Activated T-helper 2 cell treated with anti-CD3 and anti-CD28 coated beads, Interferon-gamma antibody, Interleukin-2, Interleukin-4, amounts not matched to agents 10 μg/mL and 5 μg/mL and 100 μg/mL, durations not matched to agents 14 hours and 24 hours and 36 hours (primary cell): ENCODE results near the gene NOL11. TPM values are rescaled to one million over a fixed set of nuclear protein-coding genes. Genes with fewer than 3 reads are reported as not detected.
A peak's percentile ranks its signal among the peaks of the same experiment; 100 is the strongest.
"Not testable (repeated sequence)": the region's sequence is repeated elsewhere in the genome, so short reads cannot be mapped to it uniquely, and the experiment has no call there.

Source experiments
- DNase-seq: peaks from one replicate; pipeline ENCODE4 v3.0.0; 2021; ENCODE audit warnings: low spot score
- H3K27ac Mint-ChIP-seq: one replicate; pipeline ENCODE4 v1.8.0; 2021; ENCODE audit warnings: mixed read lengths
- H3K27me3 Mint-ChIP-seq: one replicate; pipeline ENCODE4 v1.8.0; 2021; ENCODE audit warnings: low read depth, mixed read lengths
- H3K36me3 Mint-ChIP-seq: one replicate; pipeline ENCODE4 v1.8.0; 2021; ENCODE audit warnings: low read depth, mixed read lengths
- H3K4me1 Mint-ChIP-seq: one replicate; pipeline ENCODE4 v1.8.0; 2021; ENCODE audit warnings: low read depth, mixed read lengths
- H3K4me3 Mint-ChIP-seq: one replicate; pipeline ENCODE4 v1.8.0; 2021; ENCODE audit warnings: low read depth, mild to moderate bottlenecking, moderate library complexity, mixed read lengths
- H3K9me3 Mint-ChIP-seq: one replicate; pipeline ENCODE4 v1.8.0; 2021; ENCODE audit warnings: mixed read lengths
- intact Hi-C: fragments of 100-400 bp; cut with micrococcal nuclease; formaldehyde crosslinking; loops from one replicate; pipeline ENCODE4 v1.15.1; 2023
- total RNA-seq: library from RNA; stranded (reverse); gene quantifications from 2 replicates; pipeline ENCODE4 v1.2.3, GENCODE V29; 2022

NOL11 gene
- total RNA-seq, 1 donor from 2014 or later, result 96.2 TPM

DNA sequence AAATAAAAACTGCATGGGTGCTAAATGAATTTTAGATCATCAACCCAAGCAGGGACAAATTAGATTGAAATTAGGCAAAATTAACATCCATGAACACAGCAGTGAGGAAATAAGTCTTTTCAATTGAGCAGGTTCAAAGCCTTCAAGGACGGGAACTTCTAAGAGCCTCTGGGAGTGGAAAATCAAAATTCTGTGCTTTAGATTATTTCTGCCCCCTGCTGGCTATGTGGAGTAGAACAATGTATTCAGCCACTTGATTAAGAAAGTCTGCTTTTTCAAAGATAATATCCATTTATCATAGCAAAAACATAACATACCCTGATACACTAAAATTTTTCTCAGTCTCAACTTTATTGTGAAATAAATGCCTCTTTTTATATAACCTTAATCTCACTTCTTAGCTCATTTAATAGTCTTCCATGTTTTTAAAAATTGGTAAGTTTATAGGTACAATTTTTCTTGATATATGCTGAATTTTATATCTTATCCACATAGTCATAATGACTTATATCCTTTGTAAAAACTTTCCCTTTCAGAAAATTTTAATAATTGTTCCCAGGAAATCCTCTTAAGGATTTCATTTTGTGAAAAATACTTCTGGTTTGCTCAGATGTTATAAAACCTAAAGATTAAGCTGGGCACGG is 28.1 kb upstream of the NOL11 start:
- DNase-seq, result peak; percentile 23
- Mint-ChIP-seq H3K4me3 (no peak overlapping the region), H3K9me3 (no peaks in the 10 kb centered on the region), H3K4me1 (peaks cover 3% of the 10 kb centered on the region), H3K27ac (no peak overlapping the region), H3K27me3 (no peaks in the 10 kb centered on the region), H3K36me3 (no peaks in the 10 kb centered on the region)
- intact Hi-C loops, result loop anchor here (1.0 kb wide), 2 partner anchors 214 to 315 kb away; no protein-coding TSS in a partner anchor

DNA sequence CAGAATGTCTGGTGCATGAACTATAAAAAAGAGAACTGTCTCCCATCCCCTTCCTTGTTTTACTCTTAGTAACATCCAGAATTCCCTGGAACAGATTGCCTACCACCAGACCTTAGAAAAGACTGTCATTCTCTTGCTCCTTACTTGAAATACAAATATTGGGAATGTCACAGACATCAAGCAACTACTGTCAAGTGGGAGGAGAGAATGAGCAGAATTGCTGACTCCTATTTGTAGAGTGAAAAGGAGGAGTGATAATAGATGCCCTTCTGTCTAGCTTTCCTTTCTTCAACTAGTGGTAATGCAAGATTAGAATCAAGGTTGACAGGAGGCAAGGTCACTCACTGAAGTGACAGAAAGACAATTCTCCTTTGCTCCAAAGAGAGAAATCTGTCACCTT is 23.9 kb upstream of the NOL11 start:
- intact Hi-C loops, result no loop called here
- Mint-ChIP-seq H3K4me1 (peaks cover 3% of the 10 kb centered on the region), H3K27me3 (peaks cover 5% of the 10 kb centered on the region), H3K36me3 (no peaks in the 10 kb centered on the region), H3K9me3 (no peaks in the 10 kb centered on the region), H3K4me3 (no peak overlapping the region), H3K27ac (no peak overlapping the region)
- DNase-seq, result no peak

DNA sequence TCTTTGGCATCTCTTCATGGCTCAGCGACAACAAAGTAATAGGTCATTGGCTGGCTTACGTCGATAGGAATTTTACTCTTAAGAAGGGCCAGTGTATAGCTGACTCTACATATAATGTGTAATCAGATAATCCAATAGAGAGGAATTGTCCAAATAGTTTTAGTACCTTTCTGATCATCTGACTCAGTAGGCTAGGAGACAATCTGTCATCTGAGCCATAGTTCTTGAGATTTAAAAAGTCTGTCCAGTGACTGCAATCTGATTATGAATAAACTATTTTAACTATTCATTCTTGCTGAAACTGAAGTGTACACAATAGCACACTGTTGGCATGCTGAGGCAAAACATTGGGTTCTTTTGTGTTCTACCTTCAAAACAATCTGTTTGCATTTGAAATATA is 21.4 kb upstream of the NOL11 start:
- H3K36me3 Mint-ChIP-seq, result no peaks in the 10 kb centered on the region
- intact Hi-C loops, result no loop called here
- DNase-seq, result no peak

DNA sequence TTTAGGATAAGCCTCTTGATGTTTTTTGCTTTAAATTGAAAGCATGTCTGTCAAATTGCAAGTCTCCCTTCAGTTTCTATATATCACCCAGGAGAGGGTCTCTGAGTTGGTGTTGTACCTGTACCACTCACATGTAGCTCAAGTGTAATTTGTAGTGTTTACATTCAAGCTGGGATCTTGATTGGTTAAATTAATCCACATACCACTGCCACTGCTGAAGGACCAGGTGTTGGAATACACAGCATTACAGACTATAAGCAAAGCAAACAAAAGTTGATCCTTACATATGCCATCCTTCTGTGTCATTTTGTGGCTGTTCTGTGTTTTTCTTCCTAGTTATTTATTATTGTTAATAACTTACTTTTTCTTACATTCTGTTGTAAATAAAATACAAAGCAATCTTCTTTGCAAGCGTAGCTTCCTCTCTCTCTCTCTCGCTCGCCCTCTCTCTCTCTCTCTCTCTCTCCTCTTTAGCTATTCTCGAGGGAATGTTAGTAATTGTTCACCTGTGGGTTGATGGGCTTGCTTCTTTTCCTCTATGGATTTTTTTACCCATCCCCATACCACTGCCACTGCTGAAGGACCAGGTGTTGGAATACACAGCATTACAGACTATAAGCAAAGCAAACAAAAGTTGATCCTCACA is 20.8 kb upstream of the NOL11 start:
- Mint-ChIP-seq H3K4me1 (no peaks in the 10 kb centered on the region), H3K4me3 (no peak overlapping the region), H3K9me3 (no peaks in the 10 kb centered on the region), H3K36me3 (no peaks in the 10 kb centered on the region), H3K27ac (no peak overlapping the region), H3K27me3 (peaks cover 8% of the 10 kb centered on the region)
- DNase-seq, result no peak
- intact Hi-C loops, result no loop called here

More for the DNA sequence above, 21.4 kb upstream of the NOL11 start:
- H3K27ac Mint-ChIP-seq, result no peak overlapping the region
- peaks cover 8% of the 10 kb centered on the region for H3K27me3 Mint-ChIP-seq
- H3K4me1 Mint-ChIP-seq, result no peaks in the 10 kb centered on the region
- H3K9me3 Mint-ChIP-seq, result no peaks in the 10 kb centered on the region
- no peak overlapping the region for H3K4me3 Mint-ChIP-seq

DNA sequence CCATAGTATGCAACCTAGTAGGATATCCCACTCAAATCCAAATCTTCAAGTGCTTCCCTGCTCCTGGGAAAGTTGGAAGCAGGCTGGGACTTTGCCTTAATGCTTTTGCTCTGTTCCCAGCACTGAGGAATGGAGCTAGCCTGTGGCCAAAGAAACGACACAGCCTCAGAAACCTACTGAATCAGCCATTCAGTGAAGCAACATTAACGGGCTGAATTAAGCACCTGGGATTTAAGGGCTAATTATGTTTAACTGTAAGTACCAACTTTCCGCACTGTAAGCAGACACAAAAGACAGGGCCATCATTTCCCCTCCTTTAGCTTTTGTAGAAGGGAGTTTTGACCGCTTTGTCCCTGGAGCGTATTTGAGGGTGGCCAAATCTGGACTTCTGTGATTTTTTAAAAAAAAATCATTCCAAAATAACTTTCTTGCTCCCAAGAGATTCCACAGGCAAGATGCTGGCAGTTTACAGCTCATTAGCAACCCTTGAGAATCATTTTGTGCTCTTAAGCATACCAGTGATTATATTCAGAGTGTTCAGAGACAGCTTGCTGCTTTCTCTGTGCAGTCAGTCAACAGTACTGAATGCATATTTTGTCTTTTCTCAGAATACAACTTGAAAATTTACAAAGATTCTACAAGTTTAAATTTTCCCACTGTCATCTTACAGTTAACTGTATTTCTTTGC is 17.6 kb upstream of the NOL11 start:
- peaks cover 8% of the 10 kb centered on the region for H3K27me3 Mint-ChIP-seq
- no peaks in the 10 kb centered on the region for H3K36me3 Mint-ChIP-seq
- H3K27ac Mint-ChIP-seq, result no peak overlapping the region

DNA sequence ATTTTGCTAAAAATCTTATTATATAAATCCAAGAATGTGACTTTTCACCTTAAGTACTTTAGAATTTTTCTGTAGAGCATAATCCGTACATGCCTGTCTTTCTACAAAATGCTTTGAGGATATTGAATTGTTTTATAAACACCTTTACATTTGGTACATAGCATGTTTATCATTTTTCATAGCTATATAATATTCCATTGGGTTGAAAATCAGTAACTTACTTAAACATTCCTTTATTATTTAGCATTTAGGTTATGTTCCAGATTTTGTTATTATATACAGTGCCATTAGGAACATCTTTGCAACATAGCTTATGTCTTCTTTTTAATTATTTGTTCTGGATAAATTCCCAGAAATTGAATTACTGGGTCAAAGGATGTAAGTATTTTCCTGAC is 17.0 kb upstream of the NOL11 start:
- H3K9me3 Mint-ChIP-seq, result no peaks in the 10 kb centered on the region
- intact Hi-C loops, result no loop called here
- no peak overlapping the region for H3K4me3 Mint-ChIP-seq
- peaks cover 8% of the 10 kb centered on the region for H3K27me3 Mint-ChIP-seq
- H3K27ac Mint-ChIP-seq, result no peak overlapping the region
- H3K36me3 Mint-ChIP-seq, result no peaks in the 10 kb centered on the region
- no peaks in the 10 kb centered on the region for H3K4me1 Mint-ChIP-seq
- DNase-seq, result no peak

More for the DNA sequence above, 17.6 kb upstream of the NOL11 start:
- Mint-ChIP-seq H3K4me1 (no peaks in the 10 kb centered on the region), H3K4me3 (no peak overlapping the region), H3K9me3 (no peaks in the 10 kb centered on the region)
- intact Hi-C loops, result no loop called here
- DNase-seq, result no peak

DNA sequence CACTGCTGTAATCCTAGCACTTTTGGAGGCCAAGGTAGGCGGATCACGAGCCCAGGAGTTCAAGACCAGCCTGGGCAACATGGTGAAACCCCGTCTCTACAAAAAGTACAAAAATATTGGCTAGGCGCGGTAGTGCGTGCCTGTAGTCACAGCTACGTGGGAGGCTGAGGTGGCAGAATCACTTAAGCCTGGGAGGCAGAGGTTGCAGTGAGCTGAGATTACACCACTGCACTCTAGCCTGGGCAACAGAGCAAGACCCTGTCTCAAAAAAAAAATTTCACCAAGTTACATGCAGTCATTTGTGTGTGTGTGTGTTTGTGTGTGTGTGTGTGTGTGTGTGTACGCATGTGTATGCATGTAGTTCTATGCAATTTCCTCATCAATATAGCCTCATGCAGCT is 14.9 kb upstream of the NOL11 start:
- H3K36me3 Mint-ChIP-seq, H3K27me3 Mint-ChIP-seq, H3K4me3 Mint-ChIP-seq, intact Hi-C loops, H3K27ac Mint-ChIP-seq, H3K4me1 Mint-ChIP-seq, DNase-seq, H3K9me3 Mint-ChIP-seq: not testable (repeated sequence)

DNA sequence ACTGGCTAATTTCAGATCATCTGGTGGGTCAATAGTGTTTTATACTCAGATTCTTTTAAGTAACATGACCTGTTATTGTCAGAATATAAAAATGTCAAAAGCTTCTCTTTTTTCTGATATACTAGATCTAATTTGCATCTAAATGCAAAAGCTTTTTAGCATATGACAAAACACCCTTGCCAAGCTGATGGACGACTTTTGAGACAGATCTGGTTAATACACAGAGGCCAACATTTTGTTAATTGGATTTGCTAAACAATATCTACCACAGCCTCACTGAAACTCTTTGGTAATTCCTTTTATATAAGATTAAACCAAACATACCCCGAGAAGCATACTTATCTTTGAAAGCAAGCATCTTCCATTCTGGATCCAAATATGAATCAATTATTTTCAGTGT is 10.3 kb upstream of the NOL11 start:
- H3K4me3 Mint-ChIP-seq, result no peak overlapping the region
- H3K36me3 Mint-ChIP-seq, result no peaks in the 10 kb centered on the region
- H3K4me1 Mint-ChIP-seq, result no peaks in the 10 kb centered on the region
- H3K9me3 Mint-ChIP-seq, result no peaks in the 10 kb centered on the region
- H3K27me3 Mint-ChIP-seq, result peaks cover 3% of the 10 kb centered on the region
- H3K27ac Mint-ChIP-seq, result no peak overlapping the region
- intact Hi-C loops, result no loop called here
- DNase-seq, result no peak

DNA sequence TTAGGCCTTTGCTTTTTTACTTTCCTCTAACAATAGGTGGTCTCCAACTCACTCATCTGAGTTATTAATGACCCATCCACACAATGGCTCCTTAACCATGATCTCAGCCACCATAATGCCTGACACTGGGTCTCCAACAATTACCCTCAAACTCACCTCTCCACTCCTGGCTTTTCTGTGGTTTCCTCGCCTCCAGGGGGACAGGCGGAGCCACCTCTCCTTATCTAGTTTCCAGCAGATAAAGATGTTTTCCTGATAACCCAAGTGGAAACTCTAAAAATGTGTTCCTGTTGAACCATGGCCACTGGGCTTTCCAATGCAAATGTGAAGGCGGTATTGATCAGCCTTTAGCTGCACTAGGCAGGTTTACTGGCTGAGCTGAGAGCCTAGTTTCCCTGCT is 9.4 kb upstream of the NOL11 start:
- Mint-ChIP-seq H3K27me3 (peaks cover 3% of the 10 kb centered on the region), H3K36me3 (no peaks in the 10 kb centered on the region), H3K9me3 (no peaks in the 10 kb centered on the region), H3K27ac (no peak overlapping the region), H3K4me3 (no peak overlapping the region), H3K4me1 (no peaks in the 10 kb centered on the region)
- intact Hi-C loops, result no loop called here
- no peak for DNase-seq

DNA sequence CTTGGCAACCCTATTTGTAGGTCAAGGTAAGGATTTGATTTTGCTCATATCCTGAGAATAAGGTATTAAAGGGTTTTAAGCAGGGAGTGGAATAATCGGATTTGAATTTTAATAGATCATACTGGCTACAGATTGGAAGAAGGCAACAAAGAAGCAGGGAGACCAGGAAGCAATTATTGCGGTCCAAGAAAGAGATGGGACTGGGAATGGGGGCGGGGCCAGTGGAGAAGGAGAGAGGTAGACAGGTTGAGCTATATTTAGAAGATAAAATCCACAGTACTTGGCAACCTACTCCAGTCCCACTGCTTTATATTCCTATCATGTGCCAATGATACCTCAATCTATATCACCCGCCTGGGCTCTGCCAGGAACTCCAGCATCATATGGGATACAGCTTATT is 5.8 kb upstream of the NOL11 start:
- Mint-ChIP-seq H3K27ac (no peak overlapping the region), H3K4me1 (peaks cover 5% of the 10 kb centered on the region), H3K27me3 (peaks cover 3% of the 10 kb centered on the region), H3K36me3 (no peaks in the 10 kb centered on the region), H3K4me3 (no peak overlapping the region), H3K9me3 (no peaks in the 10 kb centered on the region)
- intact Hi-C loops, result no loop called here
- DNase-seq, result no peak

DNA sequence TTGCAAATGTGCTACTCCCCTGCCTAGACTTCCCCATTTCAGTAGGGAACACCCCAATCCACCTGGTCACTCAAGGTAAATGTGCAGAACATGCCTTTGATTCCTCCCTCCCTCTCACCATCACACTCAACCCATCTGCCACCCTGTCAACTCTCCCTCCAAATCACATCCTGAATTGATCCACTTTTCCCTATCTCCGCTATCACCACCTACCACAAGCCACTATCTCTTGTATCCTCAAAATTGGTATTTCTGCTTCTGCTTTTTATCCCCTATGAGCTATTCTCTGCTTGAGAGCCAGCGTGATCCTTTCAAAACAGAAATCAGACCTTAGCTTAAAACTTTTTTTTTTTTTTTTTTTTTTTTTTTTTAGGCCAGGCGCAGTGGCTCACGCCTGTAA is 5.4 kb upstream of the NOL11 start:
- intact Hi-C loops, result no loop called here
- DNase-seq, result no peak
- H3K27me3 Mint-ChIP-seq, result peaks cover 3% of the 10 kb centered on the region
- H3K36me3 Mint-ChIP-seq, result no peaks in the 10 kb centered on the region
- H3K4me1 Mint-ChIP-seq, result peaks cover 8% of the 10 kb centered on the region
- H3K9me3 Mint-ChIP-seq, result no peaks in the 10 kb centered on the region
- H3K4me3 Mint-ChIP-seq, result no peak overlapping the region
- H3K27ac Mint-ChIP-seq, result no peak overlapping the region

DNA sequence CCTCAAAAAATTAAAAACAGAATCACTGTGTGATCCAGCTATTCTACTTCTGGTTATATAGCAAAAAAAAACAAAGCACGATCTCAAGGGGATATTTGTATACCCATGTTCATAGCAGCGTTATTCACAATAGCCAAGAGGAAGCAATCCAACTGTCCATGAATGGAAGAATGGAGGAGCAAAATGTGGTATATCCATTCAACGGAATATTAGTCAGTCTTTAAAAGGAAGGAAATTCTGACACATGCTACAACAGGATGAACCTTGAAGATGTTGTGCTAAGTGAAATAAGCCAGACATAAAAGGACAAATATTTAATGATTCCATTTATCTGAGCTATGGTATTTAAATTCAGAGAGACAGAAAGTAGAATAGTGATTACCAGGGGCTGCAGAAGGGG is 4.6 kb upstream of the NOL11 start:
- intact Hi-C loops, result no loop called here
- H3K27me3 Mint-ChIP-seq, result no peaks in the 10 kb centered on the region
- peaks cover 8% of the 10 kb centered on the region for H3K4me1 Mint-ChIP-seq
- peaks cover 5% of the 10 kb centered on the region for H3K36me3 Mint-ChIP-seq
- no peak overlapping the region for H3K27ac Mint-ChIP-seq
- H3K4me3 Mint-ChIP-seq, result no peak overlapping the region
- no peaks in the 10 kb centered on the region for H3K9me3 Mint-ChIP-seq
- no peak for DNase-seq

DNA sequence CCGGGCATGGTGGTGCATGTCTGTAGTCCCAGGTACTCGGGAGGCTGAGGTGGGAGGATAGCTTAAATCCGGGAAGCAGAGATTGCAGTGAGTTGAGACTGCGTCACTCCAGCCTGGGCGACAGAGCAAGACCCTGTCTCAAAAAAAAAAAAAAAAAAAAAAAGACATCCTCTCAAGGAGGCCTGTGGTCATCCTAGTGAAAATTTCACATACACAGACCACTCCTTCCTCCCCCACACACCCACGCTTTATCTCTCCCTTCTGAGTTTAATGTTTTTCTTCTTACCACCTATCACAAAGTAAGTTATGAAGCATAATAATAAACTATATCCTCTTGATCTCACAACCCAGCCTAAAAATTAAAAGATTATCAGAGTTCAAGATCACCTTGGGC is 1.3 kb upstream of the NOL11 start:
- H3K4me3 Mint-ChIP-seq, result no peak overlapping the region
- H3K36me3 Mint-ChIP-seq, result peaks cover 26% of the 10 kb centered on the region
- H3K27me3 Mint-ChIP-seq, result no peaks in the 10 kb centered on the region
- no peaks in the 10 kb centered on the region for H3K9me3 Mint-ChIP-seq
- no peak overlapping the region for H3K27ac Mint-ChIP-seq
- DNase-seq, result no peak
- intact Hi-C loops, result loop anchor here (5.0 kb wide), 1 partner anchor 321 kb away; the partner anchor contains the start of gene KPNA2
- peaks cover 11% of the 10 kb centered on the region for H3K4me1 Mint-ChIP-seq
